HPDE6-E6E7 (cell line): ENCODE results near the gene ABCA3.
"Not testable (repeated sequence)": the region's sequence is repeated elsewhere in the genome, so short reads cannot be mapped to it uniquely, and the experiment has no call there.

Experiments used
- DNase-seq: peaks from one replicate; pipeline ENCODE4 v3.0.0; 2011; ENCODE audit warnings: missing footprints; ENCODE audit errors: extremely low spot score

The ABCA3 gene

DNA sequence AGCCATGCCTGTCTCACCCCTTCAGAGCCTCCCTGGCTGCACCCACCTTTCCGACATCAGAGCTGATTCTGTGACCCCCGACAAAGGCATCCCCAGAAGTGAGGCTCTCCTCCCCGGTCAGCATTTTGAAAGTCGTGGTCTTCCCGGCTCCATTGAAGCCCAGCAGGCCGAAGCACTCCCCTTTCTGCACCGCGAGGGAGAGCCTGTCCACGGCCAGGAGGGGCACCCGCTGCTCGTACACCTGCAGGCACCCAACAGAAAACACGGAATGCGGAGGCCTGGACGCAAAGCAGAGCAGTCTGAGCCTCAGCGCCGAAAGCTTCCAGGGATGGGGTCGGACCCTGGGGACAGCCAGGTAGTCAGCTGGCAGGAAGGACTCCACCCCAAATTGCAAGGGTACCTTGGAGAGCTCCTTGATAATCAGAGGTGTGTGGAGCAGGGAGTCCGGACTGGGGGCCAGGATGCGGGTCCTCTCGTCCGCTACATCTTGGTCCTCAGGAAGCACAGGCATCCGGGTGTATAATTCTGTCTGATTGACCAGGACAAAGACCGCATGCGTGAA, 59.5 kb downstream of the ABCA3 start:
- DNase-seq = no peak

DNA sequence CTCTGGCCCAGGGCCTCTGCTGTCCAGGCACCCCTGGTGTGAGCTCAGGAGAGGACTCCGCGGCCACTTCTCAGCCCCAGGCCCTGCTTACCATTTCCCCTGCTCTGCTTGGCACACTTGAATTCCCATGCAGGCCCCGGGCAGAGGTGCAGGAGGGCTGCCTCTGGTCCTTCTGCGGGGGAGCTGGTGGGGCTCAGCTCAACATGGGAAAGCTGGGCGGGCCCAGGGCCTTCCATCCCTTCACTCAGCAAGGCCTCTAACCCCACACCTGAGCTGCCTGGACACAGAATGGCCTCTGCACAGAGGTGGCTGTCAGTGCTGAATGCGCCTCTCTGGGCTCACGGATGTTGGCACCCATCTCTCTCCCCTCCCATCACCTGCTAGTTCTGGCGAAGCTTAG, 60.1 kb downstream of the ABCA3 start:
- no peak for DNase-seq

DNA sequence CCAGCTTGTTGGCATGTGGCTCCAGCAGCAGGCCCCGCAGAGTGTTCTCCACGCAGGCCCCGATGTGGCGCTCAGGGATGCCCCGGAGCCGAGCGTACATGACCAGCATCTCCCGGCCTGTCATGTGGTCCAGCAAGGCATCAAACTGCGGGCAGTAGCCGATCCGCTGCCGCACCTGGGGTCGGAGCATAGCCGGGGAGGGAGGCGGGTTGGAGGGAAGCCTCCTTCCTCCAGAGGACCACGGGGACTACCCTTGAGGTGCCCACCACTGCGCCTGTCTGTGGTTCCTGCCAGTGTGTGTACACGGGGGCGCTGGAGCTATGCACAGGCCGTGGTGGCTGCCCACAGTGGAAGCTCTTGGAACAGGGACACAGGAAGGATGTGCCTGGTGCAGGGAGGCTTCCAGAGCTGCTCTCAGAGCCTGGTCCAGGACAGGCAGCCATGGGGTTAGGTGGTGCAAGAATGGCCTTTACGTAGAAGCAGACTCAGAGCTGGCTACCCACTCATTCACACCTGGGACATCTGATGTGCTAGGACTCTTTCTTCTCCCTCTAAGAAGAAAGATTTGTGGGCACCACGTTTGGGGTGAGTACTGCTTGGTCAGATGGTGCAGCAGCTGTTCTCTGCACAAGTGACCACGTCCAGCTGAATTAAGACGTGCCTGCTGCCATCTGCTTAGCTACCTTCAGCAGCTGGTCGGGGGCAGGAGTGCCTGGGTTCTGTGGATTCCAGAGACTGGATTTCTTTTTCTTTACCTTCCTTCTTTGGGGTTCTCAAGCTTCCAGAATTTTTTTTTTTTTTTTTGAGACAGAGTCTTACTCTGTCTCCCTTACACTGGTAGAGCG, 61.4 kb downstream of the ABCA3 start:
- DNase-seq = no peak

DNA sequence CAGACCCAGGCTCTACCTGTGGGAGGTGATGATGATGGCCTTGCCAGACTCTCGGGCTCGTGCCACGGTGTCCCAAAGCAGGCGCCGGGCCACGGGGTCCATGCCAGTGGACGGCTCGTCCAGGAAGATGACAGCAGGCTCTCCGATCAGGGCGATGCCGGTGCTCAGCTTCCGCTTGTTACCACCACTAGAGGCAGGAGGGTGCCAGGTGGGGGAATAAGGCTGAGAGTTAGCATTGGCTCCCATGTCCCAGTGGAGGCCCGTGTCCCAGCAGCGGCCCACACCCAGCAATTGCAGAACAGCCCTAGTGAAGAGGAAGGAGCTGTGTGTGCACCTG, 62.3 kb downstream of the ABCA3 start:
- DNase-seq = no peak

DNA sequence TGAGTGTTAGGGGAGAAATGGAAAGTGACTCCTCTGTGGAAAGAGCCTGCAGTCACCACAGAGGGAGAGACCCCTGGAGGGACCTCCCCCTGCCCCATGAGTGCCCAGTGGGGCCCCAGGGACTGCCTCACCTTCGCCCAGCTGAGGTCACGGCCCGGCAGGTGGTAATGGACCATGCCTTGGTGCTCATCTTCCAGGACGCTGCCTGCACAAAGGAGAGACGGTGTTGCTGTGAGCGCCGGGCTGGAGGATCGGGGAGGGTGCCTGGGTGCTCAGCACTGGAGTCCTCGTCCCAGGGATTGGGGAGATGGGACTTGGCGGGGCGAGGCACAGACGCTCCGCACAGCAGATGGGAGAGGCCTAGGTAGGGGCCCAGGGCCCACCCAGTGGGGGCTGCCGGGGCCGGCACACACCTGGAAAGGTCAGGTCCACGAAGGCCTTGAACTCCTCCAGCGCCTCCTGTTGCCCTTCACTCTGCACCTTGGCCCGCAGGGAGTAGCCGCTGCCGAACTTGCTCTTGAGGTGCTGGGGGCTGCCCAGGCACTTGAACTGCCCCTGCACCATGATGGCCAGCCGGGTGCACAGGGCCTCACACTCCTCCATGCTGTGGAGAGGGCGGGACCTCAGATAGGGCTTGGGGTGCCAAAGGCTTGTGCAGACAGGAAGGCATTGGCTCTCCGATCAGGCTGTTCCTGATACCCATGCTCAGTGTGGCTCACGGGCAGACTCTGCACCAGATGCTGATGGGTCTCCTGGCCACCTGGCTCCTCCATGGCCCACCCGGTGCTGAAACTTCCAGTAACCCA, 62.9 kb downstream of the ABCA3 start:
- no peak for DNase-seq

DNA sequence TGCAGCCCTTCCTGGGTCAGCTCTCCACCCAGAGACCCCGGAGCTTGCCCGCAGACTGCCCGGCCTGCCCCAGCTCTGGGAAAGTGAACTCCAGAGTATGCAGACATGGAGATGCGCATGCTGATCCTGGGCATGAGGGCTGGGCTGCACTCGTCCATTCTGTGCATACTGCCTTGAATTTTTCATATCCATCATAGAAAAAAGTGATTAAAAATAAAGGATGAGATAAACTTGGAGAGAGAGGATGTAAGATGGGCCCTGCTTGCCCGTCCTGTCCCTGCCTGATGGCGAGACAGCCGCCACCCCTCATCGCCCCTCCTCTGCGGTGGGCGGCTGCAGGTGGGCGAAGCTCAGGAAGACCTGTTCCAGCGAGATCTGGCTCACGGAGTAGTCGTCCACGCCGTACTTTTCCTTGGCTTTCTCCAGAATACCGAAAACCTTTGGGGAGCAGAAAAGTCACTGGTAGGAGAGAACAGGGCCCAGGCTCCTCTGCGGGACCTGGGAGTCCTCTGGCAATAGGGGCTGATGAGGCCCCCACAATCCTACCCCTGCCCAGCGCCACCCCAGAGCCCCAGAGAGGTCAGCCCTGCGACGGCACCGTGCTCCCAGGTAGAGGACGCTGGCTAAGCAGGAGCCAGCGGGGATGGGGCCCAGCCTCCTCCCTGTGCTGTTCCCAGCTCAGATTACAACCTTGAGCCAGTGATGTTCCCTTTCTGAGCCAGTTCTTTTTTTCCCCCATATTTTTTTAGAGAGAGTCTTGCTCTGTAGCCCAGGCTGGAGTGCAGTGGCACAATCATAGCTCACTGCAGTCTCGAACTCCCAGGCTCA, 63.9 kb downstream of the ABCA3 start:
- DNase-seq = no peak

DNA sequence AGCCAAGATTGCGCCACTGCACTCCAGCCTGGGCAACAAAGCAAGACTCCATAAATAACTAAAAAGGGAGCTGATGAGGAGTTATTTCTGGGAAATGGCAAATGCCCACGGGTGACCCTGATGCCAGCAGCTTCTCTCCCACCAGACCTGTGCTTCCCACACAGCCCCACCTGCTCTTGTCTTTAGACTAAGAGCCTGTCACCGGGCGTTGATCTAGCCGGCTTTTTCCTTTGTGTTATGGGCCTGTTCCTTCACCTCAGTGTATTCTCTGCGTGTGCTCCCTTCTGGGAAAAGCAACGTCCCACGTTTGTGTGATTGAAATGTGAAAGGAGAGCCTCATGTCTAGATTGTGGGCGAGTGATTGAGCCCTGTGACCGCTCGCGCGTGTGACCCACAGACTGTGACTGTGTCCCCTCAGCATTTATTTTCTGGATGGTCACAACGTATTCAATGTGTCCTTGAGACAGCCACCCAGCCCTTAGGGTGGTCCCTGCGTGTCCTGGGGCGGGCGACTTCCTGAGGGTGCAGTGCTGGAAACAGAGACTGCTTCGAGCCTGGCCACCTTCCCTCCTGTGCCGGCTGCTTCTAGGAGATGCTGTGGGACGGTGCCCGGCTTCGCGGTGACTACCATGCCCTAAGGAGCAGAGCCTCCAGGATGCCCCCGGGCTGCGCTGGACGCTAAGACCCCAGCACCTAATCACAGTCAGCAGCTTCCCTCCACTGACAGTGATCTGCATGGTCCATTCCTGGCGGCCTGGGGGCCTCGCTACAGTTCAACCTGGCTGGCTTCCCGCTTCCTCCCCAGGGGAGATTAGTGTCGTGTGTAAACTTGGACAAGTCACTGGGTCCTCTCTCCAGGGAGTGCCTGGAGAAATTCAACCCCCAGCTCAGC, 64.8 kb downstream of the ABCA3 start:
- no peak for DNase-seq

DNA sequence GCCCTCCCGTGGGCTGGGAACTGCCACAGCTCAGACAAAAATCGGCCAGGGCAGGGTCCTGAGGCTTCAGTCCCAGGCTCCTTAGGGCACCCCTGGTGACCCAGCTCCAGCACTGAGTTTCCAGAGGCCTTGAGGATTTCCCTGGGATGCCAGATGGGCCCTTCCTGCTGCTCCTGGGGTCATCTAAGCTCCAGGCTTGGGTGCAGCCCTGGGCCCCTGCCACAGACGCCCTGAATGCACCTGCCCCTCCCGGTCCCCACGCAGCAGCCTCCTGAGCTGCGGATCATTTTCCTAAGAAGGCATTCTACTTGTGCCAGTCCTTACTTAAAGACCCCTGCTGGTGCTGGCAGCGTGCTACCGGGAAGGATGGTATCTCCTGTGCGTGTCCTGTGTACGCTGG, 66.6 kb downstream of the ABCA3 start:
- no peak for DNase-seq

DNA sequence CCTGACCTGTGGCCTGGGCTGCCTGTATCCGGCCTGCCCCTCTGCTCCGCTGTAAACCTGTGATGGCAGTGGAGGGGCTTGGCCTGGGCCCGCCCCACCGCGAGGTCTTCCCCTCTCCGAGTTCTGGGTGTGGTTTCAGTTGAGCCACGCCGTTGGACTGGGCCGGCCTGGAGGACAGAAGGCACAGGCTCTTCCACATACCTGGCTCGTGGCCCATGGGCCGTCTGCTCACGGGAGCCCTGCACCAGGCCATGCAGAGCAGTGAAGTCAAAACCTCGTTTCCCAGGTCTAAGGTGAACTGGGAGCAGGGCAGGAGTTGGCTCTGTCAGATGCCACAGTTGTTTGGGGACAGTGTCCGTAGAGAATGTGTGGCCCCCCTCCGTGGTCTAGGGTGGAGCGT, 67.0 kb downstream of the ABCA3 start:
- no peak for DNase-seq

DNA sequence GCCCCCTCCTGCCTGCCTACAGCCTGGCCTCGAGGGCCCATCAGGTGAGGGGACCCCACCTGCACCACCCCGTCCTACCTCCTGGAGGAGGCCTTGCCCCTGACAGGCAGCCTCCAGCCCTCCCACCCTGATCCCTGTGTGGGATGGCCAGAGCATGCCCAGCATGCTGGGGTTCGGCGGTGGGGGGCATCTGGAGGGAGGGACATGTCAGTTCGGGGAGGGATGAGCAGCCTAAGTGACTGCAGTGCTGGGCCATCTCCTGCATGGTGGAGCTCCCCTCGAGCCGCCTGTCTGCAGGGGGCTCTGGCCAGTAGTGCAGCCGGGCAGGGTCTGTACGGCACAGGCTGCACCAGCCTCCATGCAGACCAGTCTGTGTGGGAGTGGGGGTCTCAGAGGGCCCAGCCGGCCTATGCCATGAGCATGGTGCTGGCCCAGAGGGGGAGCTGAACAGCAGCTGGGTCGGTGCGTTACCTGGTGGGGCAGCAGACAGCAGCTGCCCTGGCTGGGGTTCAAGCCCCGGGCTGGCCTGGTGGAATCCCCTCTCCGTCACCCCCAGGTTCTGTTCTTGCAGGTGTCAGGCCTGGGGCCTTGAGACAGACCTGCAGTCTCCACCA, 68.6 kb downstream of the ABCA3 start:
- DNase-seq = no peak

DNA sequence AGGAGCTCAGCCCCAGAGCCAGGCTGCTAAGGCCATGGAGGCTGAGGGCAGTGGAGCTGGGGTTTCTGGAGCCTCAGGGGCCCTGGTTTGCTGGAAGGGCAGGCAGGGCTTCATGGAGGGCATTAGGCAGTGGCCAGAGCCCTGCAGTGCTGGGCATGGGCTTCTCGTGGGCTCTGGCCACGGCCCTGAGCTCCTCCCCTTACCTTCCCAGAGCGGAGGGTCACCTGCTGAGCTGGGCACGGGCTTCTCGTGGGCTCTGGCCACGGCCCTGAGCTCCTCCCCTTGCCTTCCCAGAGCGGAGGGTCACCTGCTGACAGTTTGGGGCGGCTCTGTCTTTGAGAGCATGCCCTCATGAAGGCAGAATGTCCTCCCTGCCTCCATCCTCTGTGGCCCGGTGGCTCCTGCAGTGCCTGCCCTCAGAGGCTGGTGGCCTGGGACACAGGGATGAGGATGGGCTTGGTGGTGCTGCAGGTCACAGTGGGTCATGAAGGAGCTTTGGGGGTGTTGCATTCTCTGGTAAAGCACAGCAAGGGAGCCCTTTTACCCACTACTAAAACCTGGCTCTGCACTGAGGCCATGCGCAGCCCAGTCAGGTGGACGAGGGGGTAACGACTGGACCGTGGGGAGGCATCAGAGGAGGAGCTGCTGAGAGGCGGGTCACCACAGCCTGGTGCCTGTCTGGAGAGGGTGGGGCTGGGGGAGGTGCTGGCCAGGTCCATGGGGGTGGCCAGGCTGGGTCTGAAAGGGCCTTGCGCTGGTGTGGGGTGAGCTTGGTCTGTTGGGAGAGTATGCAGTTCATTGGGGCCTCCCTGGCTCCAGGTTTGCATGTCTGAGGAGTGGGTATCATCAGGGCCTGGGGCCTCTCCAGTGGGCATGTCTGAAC, 69.7 kb downstream of the ABCA3 start:
- DNase-seq = no peak

DNA sequence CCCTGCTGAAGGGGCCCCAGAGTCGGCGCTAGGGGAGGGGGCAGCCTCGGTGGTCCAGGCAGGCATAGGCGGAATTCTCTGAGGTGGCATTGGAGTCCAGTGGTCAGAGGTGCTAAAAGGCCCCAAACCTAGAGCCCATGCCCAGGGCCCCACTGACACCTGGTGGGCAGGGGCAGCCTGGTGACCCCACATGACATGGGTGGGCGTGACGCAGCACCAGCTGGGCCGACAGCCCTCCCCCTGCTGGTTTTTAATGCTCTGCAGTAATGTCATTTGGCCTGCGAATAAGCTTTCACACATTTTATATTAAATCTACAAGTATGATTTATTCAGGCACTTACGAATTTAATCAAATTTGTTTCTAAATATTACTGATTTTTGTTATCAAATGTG, 70.5 kb downstream of the ABCA3 start:
- DNase-seq = no peak

DNA sequence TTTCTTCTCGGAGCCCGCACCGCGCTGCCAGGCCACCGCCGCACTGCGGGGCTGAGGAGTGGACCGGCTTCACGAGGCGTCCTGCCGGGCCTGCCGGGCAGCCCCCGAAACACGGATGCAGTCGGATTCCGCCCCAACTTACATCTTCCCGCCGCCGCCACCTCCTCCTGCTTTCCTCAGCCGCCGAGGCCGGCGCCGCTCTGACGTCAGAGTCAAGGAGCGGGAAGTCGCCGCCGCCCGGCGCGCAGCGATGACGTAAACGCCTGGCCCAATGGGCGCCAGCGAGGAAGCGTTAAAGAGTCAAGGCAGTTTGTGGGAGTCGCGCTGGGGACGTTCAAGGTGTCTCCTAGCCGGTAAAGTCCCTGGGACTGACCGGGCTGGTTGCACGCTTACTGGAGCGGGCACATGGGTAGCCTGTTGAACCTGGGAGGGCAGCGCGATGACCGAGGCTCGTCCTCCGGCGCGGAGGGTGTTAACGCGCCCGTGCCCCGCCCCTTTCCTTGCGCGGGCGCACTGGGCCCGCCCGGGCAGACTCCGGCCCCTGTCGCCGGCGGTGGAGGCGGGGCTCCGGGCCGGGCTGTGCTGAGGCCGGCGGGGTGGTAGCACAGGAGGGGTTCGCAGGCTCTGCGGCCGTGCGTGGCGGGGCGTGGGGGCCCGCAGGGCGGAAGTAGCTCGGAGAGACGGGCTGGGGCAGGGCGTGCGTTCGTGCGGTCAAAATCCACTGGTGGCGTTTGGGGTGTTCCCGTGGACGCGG, 72.4 kb downstream of the ABCA3 start, which contains the start of gene RNPS1:
Gene RNPS1, minus strand, starts transcription at position 214 of the 754 bp plus-strand sequence. CDS start 3,483 bp downstream, outside the sequence.
- DNase-seq = peak; percentile 97

DNA sequence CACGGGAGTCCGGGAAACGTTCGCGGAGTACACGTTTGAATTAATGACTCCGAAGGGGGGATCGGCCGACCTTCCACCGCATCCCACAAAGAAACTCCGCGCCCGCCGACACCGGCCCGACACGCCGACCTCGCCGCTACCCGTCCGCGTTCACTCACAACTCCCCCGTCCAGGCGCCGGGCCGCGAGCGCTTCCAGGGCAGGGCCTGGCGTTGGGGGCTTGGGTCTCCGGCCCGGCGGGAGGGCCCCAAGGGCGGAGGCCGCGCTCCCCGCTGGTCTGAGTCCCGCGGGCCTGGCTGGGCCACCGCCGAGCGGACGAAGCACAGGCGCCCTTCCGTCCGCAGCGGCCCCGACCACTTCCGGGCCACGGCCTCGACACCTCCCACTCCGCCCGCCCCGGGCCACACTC, 73.0 kb downstream of the ABCA3 start:
- not testable (repeated sequence) for DNase-seq

DNA sequence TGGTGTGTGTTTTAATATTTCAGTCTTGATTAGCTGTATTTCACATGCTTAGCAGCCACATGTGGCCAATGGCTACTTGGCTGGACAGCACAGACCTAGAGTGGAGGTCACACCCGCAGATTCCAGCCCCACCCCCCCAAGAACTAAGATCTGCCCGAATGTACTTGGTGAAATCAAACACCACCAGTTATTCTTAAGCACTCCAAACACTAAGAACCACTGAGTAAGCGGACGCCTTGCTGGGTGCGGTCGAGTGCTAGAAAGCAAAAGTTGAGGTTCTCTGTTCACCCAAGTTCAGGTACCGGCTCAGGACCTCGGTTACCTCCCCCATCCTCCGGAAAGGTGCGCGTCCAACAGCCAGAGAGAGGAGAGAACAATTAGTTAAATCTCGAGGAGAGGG, 73.6 kb downstream of the ABCA3 start:
- not testable (repeated sequence) for DNase-seq

DNA sequence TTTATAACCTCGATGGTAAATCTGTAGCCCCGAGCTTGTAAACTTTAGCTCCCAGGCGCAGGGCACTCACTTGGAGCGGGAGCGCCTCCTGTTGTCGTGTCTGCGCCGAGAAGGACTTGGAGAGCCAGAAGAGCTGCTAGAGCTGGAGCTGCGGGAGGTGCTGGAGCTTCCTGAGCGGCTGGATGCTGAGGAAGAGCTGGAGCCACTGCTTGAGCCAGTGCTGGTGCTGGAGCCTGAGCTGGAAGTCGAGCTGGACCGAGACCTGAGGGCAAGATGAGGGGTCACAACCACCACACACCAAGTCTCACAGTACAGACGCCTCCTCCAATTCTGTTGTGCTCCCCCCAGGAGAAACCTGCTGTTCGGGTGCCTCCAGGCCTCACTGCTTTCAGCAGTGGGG, 77.5 kb downstream of the ABCA3 start:
- not testable (repeated sequence) for DNase-seq

DNA sequence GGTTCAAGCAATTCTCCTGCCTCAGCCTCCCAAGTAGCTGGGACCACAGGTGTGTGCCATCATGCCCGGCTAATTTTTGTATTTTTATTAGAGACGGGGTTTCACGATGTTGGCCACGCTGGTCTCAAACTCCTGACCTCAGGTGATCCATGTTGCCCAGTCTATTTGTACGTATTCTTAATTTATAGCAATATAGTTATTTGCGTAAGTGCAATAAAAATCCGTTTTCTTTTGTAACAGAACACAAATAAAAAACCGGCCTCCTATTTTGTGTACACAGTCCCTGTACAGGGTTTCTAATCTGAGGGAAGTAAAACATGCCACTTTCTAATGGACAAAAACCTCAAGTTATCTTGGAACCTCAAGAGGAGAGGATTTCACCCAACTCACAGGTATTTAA, 80.3 kb downstream of the ABCA3 start:
- DNase-seq = no peak

DNA sequence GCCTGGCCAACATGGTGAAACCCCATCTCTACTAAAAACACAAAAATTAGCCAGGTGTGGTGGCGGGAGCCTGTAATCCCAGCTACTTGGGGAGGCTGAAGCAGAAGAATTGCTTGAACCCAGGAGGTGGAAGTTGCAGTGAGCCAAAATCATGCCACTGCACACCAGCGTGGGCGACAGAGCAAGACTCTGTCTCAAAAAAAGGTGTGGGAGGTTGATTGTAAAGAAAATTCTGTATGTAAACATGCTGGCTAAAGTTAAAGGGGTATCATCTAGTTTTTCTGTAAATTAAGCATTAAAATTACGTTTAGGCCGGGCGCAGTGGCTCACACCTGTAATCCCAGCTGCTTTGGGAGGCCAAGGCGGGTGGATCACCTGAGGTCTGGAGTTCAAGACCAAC, 82.0 kb downstream of the ABCA3 start:
- not testable (repeated sequence) for DNase-seq

DNA sequence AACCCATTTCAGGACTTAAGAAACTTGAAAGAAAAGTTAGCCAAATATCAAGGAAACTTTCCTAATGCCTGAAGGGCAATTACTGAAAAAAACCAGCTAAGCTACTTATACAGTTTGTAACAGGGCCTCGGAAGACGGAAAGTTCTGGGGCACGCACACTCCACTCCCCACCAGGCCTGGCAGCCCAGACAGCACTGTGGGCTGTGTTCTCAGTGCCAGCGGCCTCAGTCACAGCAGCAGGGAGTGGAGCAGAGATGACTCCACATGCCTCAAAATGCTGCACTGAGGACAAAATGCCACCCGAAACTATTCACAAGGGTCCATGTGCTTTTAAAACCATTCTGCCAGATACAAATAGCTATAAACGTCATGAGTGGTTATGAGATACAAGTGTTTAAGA, 82.8 kb downstream of the ABCA3 start:
- DNase-seq = no peak
